ENCODE results near the gene NTRK2. TPM values are rescaled to one million over a fixed set of nuclear protein-coding genes. Genes with fewer than 3 reads are reported as not detected.

NTRK2 gene
- total RNA-seq, 4 donors from 2014 or later = 2.9 to 15.9 (median 8.4) TPM

GRCh38 chr9:85036496-85036895 is 367.0 kb downstream of the NTRK2 start:
- Histone ChIP-seq H3K4me1 (no peaks in the 10 kb centered on the region), H3K27me3 (peaks cover 0 to 30% (median 0%) of the 10 kb centered on the region in 4 donors), H3K9me3 (no peaks in the 10 kb centered on the region), H3K27ac (no peak overlapping the region), H3K36me3 (no peaks in the 10 kb centered on the region), H3K4me3 (no peak overlapping the region)
- TF ChIP-seq POLR2A (IDR thresholded peaks at IDR 0.05) = no peak
- TF ChIP-seq CTCF (IDR thresholded peaks at IDR 0.05) = no peak
- intact Hi-C loops (cut with DNase I) = no loop called here
- no peak for DNase-seq
- 28 to 66% methylated on average over 2 of the region's 2 CpGs for WGBS, 2 donors

GRCh38 chr9:85038061-85038460 is 368.5 kb downstream of the NTRK2 start:
- H3K9me3 ChIP-seq = no peaks in the 10 kb centered on the region
- no peak overlapping the region for H3K4me3 ChIP-seq
- H3K36me3 ChIP-seq = no peaks in the 10 kb centered on the region
- intact Hi-C loops (cut with DNase I) = no loop called here
- TF ChIP-seq CTCF (IDR thresholded peaks at IDR 0.05) = no peak
- TF ChIP-seq POLR2A (IDR thresholded peaks at IDR 0.05) = no peak
- 21 to 24% methylated on average over 2 of the region's 2 CpGs for WGBS, 2 donors
- no peaks in the 10 kb centered on the region for H3K4me1 ChIP-seq
- no peak for DNase-seq
- H3K27me3 ChIP-seq = peaks cover 0 to 32% (median 0%) of the 10 kb centered on the region in 4 donors
- H3K27ac ChIP-seq = no peak overlapping the region

- no peaks in the 10 kb centered on the region for H3K9me3 ChIP-seq
- intact Hi-C loops (cut with DNase I) = no loop called here
- H3K4me1 ChIP-seq = no peaks in the 10 kb centered on the region
- whole genome bisulfite sequencing, 2 donors = 61 to 72% methylated on average over 9 of the region's 9 CpGs
- peaks cover 0 to 32% (median 0%) of the 10 kb centered on the region in 4 donors for H3K27me3 ChIP-seq
- no peak overlapping the region for H3K27ac ChIP-seq
- no peak for TF ChIP-seq POLR2A (IDR thresholded peaks at IDR 0.05)
- TF ChIP-seq CTCF (IDR thresholded peaks at IDR 0.05) = no peak
- no peaks in the 10 kb centered on the region for H3K36me3 ChIP-seq
- DNase-seq = no peak
- no peak overlapping the region for H3K4me3 ChIP-seq
These were observed 369.5 kb downstream of the NTRK2 start for GRCh38 chr9:85038824-85039608.

GRCh38 chr9:85040146-85040545 is 370.6 kb downstream of the NTRK2 start:
- intact Hi-C loops (cut with DNase I) = no loop called here
- no peaks in the 10 kb centered on the region for H3K4me1 ChIP-seq
- no peak overlapping the region for H3K27ac ChIP-seq
- no peak overlapping the region for H3K4me3 ChIP-seq
- WGBS, 2 donors = 56 to 76% methylated on average over 7 of the region's 7 CpGs
- H3K27me3 ChIP-seq = peaks cover 0 to 26% (median 0%) of the 10 kb centered on the region in 4 donors
- H3K36me3 ChIP-seq = no peaks in the 10 kb centered on the region
- TF ChIP-seq CTCF (IDR thresholded peaks at IDR 0.05) (no peak), POLR2A (IDR thresholded peaks at IDR 0.05) (no peak)
- no peaks in the 10 kb centered on the region for H3K9me3 ChIP-seq
- DNase-seq = no peak

- intact Hi-C loops (cut with DNase I) = no loop called here
- 55 to 72% methylated on average over 12 to 16 of the region's 16 CpGs for WGBS, 2 donors
- Histone ChIP-seq H3K4me3 (no peak overlapping the region), H3K36me3 (no peaks in the 10 kb centered on the region), H3K27me3 (peaks cover 0 to 26% (median 0%) of the 10 kb centered on the region in 4 donors), H3K4me1 (no peaks in the 10 kb centered on the region), H3K27ac (no peak overlapping the region), H3K9me3 (no peaks in the 10 kb centered on the region)
- TF ChIP-seq POLR2A (IDR thresholded peaks at IDR 0.05) (no peak), CTCF (IDR thresholded peaks at IDR 0.05) (no peak)
- DNase-seq = no peak
These were observed 371.4 kb downstream of the NTRK2 start for GRCh38 chr9:85040821-85041465.
